T1000 (cell line): ENCODE data around the gene NCSTN.

Experiments used
- DNase-seq: peaks from one replicate; lab custom pipeline; 2025; ENCODE audit warnings: mixed read lengths; lab: John Stamatoyannopoulos, UW

Gene NCSTN

DNA sequence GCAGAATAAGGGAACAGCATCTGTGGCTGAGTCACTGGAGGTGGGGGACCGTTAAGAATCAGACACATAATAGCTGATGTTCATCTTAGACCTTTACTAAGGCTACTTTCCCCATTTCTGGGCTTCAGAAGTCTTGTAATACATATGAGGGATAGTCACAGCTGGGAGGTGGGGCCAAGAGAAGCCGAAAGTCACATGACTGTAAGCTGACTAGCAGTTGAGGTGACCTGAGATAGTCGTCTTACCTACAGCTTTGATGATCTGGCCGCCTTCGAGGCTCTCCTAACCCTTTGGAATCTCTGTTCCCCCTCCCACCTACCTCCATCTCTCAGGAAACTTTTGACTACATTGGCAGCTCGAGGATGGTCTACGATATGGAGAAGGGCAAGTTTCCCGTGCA, 9.4 kb downstream of the NCSTN start:
- no peak for DNase-seq

DNA sequence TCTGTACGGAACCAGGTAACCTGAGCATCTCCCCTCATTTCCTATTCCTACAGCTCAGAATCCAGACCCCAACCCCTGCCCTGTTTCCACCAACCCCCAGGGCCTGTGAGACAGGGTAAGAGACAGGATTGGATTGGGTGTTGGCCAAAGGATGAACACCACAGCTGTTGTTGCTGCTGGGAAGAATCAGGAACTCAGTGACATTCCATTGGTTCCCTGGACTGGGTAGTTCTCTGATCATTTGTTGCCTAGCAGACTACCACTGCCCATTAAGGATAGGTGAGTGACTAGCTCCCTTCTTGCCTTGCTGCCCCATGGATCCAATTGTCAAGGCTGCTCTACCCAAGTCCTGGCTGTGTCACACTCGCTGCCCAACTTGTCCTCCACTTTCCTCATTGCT, 10.0 kb downstream of the NCSTN start:
- DNase-seq = no peak

DNA sequence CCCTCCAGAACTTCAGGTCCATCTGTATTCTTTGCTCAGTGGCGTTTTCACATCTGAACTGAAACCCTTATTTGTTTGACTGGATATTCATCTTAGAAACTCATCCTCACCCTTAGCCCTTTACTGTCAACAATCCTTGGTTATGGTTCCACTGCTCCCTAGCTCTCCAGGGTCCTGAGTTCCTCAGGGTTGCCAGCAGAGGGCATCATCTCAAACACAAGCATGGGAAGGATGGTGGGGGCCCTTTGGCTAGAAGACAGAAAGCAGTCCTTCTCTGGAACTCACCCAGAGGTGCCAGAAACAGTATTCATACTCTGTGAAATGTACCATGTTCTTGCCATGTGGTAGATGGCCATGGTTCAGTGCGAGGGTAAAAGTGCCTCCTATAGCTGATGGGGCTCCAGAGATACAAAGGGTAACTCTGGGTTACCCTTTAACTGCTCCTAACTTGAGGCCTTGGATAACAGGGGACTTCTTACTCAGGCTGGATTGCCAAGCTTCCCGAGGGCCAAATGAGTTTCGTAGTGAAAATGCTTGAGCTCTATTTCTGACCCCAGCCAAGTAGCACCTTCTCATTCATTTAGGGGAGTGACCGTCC, 11.3 kb downstream of the NCSTN start:
- no peak for DNase-seq

DNA sequence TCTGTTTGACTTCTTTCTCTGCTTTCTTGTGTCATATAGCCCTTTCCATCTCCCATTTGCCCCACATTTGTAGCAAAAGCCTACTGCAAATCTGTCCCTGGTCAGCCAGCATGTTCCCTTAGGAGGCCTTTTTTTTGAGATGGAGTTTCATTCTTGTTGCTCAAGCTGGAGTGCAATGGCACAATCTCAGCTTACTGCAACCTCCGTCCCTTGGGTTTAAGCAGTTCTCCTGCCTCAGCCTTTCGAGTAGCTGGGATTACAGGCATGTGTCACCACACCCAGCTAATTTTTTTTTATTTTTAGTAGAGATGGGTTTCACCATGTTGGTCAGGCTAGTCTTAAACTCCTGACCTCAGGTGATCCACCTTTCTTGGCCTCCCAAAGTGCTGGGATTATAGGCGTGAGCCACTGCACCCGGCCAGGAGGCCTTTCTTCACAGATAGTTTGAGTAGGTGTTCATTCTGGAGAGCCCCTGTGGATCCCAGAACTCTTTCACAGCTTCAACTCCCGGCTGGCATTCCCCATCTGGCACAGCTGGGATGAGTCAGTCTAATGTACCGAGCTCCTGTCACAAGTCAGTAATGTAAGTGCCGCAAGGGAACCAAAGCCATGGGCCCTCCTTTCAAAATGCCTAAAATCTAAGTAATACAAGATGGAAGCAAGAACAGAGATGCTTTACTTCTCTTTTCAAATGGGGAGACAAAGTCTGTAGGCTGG, 14.3 kb downstream of the NCSTN start:
- DNase-seq = no peak

DNA sequence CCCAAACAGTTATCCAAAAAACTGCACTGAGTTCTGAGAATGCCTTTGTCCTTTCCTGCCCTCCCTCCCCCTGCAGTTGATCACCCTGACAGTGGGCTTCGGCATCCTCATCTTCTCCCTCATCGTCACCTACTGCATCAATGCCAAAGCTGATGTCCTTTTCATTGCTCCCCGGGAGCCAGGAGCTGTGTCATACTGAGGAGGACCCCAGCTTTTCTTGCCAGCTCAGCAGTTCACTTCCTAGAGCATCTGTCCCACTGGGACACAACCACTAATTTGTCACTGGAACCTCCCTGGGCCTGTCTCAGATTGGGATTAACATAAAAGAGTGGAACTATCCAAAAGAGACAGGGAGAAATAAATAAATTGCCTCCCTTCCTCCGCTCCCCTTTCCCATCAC, 14.9 kb downstream of the NCSTN start:
- no peak for DNase-seq

DNA sequence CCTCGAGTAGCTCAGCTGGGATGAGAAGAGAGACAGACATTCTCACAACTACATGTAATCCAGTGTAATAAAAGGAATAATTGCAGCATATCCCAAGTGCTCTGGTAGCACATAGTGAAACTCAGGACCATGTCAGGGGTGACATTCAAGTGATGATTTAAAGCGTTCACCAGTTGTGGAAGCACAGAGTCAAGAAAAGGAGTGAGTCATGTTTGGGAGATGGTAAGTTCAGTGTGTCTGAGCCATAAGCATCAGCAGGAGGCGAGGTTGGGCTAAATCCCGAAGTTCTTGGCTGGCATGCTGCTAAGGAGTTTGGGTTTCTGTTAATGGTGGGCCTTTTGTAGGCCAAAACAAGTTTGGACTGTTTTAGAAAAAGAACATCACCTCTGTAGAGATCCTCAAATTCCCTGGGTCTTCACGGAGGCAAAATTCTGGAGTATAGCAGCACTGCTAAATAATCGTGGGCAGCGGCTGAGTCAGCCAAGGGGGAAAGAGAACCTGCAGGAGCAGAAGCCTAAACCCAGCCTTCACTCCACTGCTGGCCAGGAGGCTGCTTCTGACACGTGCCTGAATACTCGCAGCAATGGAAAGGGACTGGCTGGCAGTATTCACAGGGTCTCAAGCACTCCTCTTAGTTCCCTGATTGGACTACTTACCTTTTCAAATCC, 16.5 kb downstream of the NCSTN start:
- DNase-seq = no peak

DNA sequence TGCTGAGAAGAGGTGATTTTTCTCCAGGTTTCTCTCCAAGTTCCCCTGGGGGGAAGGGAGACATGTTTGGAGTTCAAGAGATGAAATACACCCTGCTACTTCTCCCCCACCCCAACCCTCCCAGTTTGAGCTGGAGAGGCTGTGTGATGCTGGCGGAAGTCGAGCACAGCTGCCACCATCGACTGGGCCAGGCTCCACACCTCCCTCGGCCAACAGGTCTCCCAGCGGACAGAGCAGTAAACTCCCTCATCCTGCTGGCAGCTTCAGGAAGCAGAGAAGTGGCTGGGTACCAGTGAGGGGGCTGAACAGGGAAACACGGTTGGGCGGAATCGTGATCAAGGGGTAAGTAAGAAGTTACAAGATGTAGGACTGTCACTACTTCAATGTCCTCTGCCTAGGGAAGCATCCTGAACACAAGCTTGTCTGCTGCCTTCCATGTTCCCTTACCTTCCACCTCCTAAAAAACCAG, 17.1 kb downstream of the NCSTN start:
- DNase-seq = no peak

DNA sequence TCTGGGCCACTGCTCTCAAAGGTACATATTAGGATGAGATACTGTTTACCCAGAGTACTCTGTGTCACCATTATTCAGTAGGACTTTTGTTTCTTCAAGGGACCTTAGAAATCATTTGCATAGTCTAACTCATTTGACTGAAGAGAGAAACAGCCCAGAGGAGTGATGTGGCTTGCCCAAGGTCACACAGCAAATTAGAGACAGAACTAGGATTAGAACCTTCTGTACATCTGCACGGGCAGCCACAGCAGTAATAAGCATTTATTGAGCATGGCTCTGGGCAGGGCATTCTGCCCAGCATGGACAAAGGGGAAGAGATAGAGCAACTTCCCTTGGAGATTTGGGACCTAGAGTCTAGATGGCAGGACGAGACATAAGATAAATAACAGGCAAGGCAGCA, 18.0 kb downstream of the NCSTN start:
- DNase-seq = no peak

DNA sequence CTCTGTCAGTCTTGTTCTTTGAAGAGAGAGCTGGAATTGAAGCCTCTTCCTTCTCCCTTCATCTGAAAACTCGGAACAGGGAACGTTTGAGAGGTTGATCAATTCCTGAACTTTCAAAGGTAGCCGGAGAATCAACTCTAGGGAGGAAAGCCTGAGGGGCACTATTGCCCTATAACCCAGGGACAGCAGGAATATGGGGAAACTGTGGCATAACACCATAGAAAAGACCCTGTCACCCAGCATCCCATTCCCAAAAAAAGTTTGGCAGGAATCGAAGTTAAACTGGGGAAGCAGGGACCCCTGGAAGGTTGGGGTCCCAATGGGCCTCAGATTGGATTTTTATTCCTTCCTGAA, 18.6 kb downstream of the NCSTN start:
- no peak for DNase-seq

DNA sequence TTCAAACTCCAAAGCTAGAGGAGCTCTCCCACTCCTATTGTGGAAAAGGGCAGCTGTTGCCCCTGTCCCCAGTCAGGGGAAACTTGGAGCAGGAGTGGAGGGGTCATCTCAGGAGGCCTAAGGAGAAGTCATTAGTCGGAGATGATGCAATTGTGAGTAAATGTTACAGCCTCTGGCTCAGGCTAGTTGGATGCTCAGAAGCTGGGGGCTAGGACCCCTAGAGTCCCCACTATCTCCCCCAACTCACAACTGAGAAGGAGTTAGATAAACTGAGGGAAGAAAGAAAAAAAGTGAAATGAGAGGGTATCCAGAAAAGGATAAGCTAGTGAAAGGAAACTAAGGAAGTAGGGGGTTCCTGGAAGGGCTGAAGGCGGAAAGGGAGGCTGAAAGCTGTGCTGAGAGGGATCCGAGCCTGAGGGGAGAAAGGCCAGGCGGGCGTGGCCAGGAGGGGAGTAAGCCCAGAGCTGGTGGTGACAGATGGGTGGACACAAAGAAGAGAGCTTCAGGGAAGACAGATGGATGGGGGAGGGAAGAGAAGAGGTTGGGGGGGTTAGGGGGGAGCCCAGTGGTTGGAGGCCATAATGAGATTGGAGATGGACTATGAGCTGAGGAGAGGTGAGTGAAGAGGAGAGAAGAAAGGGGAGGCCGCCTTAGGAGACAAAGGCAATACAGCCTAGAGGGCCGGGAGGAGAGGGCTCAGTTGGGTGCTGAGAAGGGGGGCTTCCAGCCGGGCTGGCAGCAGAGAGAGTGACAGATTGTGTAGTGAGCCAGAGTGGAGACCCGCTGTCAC, 19.2 kb downstream of the NCSTN start:
- no peak for DNase-seq

DNA sequence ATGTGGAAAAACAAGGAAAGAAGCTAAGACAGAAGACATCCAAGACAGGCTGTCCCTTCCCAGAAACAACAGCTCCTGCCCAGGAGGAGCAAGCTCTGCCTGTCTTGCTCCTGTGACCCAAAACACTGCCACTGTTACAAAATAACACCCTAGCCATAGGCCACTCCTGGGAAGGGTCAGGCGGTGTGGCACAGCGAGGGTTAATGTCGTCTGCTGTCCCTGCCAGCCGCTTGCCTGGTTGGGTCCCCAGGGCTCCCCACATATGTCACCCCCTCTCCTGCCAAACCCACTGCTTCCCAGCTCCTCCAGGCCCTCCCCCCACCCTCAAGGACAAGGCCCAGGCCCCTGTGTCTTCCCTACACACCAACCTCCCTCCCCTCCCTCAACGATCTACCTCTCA, 19.8 kb downstream of the NCSTN start:
- DNase-seq = no peak

DNA sequence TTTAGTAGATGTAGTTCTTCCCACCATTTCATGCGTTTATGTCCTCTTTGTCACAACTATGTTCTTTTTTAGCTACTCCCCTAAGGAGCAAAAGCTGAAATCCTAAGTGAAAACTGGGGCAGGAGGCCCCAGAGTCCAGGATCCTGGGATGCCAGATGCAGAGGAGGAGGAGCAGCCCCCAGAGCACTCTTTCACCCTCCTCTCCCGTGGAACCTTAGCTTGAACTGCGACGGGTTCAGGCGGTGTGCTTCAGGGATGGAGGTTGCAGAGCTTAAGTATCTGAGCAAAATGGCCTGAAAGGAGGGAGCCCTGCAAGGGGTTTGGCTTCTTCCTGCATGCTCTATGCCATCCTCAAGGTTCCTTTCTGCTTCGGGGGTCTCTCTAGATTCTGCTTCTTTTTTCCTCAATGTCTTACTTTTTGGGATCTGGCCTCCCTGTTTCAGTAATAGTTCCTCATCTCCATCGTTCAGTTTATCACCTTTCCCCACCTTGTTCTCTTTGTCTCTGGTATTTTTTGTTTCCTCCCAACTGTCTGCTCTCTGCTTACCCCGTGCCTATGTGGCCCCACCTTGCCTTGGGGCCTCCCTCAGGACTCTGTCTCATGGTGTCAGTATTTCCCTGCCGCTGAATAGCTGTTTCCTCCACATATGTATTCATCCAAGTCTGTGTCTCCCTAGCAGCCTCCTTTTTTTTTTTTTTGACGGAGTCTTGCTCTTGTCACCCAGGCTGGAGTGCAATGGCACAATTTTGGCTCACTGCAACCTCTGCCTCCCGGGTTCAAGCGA, 21.0 kb downstream of the NCSTN start:
- no peak for DNase-seq

DNA sequence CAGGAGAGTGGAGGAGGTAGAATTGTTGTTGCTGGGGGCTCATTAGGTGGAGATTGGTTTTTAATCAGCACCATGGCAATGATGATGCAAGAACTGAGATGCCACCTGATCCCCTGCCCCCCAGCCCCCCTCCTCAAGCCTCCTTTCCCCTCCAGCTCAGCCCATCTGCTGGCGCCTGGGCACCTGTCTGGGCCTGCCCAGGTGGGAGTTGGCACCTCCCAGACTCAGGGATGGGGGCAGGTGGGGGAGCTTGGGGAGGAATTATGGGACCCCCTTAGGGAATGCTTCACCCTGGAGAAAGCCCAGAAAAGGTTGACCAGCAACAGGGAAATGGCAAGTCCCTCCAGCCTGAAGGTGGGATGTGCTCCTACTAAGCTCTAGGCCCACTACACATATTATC, 22.1 kb downstream of the NCSTN start:
- no peak for DNase-seq

DNA sequence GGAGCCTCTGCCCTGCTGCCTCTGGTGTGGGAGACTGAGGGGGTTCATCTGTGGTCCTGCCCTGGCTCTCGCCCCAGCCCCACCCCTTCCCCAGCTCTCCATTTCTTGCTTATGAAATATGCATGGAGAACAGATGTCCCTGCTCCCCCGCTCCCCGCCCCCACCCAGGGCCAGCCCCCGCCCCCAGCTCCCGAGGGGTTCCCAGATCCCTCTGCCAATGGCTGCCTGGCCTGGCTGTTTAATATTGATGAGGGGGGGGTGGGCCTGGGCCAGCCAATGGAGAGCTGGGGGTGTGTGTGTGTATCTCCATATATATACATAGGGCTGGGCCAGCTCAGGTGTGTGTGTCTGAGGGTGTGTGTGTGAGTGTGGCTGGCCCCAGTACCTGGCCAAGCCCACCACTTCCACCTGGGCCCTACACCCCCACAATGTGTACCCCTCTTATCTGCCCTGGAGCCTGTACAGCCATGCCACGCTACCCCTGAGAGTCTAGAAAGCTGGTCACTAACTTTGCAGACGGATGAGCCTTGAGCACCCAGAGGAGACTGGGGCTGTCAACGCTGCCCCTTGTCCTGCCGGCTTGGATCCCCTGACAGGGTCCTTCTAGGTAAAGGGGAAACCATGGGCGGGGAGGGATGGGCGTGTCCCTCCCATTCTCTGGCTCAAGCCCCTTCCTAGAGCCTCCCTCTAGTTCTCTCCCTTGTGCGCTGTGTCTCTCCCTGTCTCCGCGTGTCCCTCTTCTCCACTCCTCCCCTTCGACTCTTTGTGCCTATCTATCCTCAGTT, 23.7 kb downstream of the NCSTN start, which contains the start of gene NHLH1:
Gene NHLH1 (plus strand): TSS at position 341 of the 785 bp plus-strand sequence. CDS start 3,661 bp downstream, outside the sequence.
- DNase-seq = no peak

DNA sequence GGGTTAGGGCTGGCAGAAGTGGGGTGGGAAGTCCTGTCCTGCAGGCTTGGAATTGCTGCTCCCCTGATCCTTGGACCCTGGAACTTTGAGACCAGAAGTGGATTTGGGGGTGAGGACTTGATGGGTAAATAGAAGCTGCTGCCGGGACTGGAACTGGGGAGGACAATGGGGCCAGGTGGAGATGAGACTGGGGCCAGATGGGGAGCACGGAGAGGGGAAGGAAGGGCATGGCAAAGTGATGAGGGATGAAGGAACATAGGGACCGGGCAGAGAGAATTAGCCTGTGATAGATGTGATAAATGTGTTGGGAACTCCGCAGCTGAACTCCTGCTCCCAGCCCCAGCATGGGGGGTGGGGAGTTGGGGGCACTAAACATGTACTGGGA, 24.3 kb downstream of the NCSTN start:
- DNase-seq = no peak

DNA sequence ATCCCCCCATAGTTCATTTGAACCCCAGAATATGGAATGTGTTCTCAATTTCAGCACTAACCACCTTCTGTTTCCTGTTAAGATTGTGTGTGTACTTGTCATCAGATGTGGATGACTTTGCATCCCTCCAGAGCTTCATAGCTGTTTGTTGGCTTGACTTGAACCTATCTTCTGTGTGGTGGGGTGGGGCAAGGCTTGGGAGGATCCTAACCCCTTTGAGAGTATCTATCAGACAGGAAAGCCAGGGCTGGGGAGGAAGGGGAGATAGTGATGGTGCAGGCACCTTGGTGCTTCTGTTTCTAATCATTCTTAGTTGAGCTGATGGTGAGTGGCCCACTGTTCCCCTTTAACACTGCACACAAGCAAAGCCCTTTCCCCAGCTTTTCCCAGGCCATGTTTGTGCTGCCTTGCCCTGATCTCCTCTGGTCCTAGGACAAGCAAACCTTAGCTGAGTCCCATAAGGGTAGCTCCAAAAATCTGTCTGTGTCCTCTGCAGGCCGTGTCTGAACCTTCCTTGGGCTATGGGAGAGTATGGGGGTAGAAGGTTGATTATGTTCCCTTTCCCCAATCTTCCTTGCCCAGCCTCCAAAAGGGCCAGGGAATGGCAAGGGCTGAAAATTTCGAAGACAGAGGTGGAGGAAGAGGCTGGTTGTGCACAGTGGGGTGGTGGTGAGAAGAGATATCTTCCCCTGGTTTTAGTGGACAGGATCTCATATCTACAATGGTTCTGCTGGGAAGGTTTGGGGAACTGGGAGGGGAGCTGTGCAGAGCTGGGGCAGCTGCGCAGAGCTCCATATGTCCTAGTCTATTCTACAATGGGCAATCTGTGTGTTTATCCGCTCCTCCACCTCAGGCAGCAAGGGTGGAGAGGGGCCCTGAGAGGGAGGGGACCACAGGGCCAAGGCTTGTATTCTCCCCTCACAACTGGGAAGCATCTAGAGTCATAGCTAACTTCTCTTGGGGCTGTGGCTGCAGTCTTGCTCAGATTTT, 25.0 kb downstream of the NCSTN start:
- DNase-seq = no peak

DNA sequence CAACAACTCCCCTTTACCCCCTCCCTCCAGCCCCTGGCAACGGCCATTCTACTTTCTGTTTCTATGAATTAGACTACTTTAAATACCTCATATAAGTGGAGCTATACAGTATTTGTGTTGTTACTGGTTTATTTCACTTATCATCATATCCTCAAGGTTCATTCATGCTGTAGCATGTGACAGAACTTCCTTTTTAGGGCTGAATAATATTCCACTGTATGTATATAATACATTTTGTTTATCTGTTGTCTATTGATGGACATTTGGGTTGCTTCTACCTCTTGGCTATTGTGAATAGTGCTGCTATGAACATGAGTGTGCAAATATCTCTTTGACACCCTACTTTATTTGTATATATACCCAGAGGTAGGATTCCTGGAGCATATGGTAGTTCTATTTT, 25.9 kb downstream of the NCSTN start:
- DNase-seq = no peak

DNA sequence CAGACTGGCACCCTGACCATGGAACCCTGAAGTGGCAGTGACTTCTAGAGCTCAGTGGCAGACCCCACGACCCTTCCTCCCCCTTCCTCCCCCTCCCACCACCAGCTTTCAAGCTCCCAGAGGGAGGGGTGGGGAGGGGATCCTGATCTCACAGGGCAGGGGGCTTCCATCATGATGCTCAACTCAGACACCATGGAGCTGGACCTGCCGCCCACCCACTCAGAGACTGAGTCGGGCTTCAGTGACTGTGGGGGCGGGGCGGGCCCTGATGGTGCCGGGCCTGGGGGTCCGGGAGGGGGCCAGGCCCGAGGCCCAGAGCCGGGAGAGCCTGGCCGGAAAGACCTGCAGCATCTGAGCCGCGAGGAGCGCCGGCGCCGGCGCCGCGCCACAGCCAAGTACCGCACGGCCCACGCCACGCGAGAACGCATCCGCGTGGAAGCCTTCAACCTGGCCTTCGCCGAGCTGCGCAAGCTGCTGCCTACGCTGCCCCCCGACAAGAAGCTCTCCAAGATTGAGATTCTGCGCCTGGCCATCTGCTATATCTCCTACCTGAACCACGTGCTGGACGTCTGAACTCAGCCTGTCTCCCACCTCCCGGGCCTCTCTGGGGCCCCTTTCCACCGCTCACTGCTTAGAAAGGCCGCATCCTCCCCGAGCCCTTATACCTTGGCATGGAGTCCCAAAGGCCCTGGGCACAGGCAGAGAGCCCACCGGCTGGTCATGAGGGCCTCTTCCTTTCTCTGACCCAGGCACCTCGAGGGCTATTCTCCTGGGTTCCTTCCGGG, 27.6 kb downstream of the NCSTN start:
- DNase-seq = no peak

DNA sequence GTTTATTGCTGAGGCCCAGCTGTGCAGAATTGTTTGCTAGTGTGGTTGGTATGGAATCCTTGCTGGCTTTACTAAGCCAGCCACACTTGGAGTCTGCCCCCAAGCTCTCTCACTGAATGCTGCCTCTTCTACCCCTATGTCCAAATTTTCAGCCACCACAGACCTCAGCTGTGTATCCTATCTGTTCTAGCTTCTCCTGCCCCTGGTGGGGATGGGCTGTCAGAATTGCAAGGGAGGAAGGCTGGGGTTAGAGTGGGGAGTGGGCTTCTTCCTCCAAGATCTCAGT, 28.1 kb downstream of the NCSTN start:
- no peak for DNase-seq
